Islet of Langerhans (tissue), 1 donor: ENCODE measurements around the gene STT3B.
"Not testable (repeated sequence)": the region's sequence is repeated elsewhere in the genome, so short reads cannot be mapped to it uniquely, and the experiment has no call there.

Experiments
- FAIRE-seq: peaks from one replicate; lab custom pipeline; 2011; peaks lifted over from hg19 to GRCh38; lab: Jason Lieb, UNC

STT3B gene

DNA sequence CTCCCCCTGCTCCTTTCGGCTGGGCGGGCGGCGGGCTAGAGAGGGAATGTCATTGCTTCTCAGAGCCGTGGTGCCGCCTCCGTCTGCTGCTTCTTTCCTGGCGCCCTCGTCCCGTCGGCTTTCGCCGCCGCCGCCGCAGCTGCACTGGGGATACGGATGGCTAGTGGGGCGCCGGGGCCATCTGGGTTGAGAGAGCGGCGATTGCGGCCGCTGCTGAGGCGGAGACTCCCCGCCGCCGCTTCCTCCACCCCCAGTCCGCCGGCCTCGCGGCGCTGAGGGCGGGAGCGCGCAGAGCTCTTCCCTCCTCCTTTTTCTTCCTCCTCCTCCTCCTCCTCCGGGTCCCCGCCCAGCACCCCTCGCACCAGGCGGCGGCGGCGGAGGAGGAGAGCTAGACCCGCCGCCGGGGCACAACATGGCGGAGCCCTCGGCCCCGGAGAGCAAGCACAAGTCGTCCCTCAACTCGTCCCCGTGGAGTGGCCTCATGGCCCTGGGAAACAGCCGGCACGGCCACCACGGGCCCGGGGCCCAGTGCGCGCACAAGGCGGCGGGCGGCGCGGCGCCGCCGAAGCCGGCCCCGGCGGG, at the start of gene STT3B:
Gene STT3B (plus strand): TSS at position 339 of the 582 bp plus-strand sequence. CDS start 74 bp downstream, at position 413.
- FAIRE-seq = no peak

DNA sequence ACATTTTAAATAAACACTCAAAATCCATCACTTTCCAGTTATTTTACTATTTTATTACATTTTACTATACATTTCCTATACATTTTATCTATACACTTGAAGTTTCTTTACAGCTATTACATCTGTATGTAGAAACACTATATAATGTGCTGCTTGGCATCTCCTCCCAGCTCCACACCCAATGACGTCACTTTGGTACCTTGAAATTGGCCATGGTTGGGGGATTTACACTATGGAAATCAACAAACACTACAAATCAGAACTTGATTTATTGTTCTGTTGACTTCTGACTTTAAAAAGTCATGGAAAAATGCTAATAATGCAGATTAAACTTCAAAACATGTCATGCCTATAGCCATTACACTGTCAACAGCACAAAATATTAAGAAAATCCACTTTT, 48.9 kb upstream of the STT3B start:
- FAIRE-seq = no peak

DNA sequence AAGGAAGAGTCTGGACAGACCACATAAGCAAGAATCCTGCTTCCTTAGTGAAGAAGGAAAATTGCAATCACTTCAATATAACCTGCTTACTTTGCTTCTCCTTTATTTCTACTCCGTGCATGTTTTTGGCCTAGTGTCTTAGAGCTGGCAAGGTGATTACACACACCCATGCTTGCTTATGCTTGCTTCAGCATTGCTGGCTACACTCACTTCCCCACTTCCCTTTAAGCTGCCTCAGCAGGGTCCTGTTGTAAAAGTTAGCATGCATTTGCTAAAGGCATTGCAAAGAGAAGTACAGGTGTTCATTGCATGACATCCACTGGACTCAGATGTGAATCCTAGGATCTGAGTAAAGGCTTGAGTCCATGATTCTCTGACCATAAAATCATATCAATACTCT, 47.5 kb upstream of the STT3B start:
- no peak for FAIRE-seq

DNA sequence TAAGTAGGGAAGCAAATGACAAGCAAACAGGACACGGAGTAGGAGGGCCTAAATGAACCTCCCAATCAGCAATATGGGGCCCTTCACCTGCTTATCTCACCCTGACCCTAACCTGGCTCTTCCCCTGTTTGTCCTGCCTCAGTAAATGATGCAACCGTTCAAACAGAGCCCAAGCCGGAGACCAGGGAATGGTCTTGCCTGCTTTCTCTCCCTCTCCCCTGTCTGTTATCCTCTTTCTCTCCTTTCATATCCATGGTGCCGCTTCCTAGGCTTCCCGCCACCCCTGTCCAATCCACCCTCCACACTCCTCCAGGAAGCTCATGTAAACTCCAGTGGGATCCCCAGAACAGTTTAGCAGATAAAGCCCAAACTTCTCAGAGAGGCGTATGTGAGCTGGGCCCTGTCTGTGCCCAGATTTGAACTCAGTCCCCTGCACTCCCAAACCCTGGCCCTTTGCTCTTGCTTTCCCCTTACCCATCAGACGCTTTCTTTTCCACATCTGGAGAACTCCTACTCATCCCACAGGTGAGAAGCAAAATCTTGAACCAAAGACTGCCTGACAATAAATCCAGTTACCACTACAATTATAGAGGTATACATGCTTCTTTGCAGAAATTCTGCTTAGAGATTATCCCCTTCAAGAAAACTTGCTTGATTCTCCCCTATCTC, 45.7 kb upstream of the STT3B start:
- FAIRE-seq = no peak

DNA sequence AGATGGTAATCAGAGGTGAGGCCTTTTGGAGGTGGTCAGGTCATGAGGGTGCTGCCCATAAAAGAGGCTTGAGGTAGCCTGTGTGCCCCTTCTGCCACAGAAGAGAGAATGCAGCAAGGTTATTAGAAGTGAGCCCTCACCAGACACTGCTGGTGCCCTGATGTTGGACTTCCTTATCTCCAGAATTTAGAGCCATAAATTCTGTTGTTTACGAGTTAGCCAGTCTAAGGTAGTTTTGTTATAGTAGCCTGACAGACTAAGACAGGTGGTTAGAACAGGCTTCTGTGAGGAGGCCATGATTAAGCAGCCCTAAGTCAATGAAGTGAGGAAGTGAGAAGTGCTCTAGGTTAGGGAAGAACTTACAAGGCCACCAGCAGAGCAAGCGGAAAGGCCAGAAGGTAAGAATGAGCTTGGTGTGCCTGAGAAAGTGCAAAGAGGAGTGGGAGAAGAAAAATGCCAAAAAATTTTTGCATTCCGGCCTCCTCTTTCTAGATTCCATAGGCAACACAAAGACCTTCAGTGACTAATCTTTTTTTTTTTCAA, 44.2 kb upstream of the STT3B start:
- no peak for FAIRE-seq

DNA sequence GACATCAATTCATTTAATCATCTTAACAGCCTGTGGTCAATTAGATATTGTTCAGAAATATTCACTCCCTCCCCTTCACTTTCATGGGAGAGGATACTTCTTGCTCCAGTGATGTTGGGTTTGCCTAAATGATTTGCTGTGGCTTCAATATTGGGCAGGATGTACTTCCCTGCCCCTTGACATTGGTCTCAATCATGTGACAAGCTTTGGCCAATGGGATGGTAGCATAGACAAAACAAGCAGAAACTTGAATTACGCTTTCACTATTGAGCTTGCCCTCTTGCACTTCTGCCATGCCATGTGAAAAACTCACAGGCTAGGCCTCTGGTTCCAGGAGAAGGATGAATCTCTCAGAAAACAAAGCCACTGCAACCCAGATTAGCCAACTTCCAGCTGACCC, 42.2 kb upstream of the STT3B start:
- FAIRE-seq = no peak

DNA sequence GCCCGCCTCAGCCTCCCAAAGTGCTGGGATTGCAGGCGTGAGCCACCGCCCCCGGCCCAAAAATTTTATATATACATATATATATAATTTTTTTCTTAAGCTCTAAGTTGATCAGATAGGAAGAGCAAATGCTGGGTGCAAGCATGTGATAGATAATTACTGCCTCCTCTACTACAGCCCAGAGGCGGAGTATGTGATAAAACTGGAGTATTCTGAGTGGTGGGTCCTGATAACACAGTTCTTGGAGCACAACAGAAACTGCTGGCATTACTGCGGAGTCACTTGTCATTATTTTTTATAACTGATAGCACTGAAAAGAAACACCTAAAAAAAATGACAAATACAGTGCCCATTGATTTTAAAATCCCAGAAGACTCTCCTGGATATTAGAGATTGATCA, 41.1 kb upstream of the STT3B start:
- no peak for FAIRE-seq

DNA sequence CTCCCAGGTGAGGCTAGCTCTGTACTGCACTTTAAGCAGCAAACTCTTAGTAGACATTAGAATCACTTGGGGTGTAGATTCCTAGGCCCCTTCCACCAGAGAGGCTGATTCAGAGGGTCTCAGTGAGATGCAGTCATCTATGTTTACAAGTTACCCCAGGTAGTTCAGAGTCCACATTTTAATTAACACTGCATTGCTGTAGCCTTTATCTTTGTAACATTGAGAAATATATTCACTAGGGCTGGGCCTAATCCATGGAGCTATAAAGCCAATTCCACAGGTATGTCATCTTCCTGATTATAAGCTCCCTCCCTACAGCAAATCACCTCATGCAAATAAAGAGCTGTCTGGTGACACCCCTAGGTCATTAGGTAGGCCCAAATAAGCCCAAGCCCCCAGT, 39.6 kb upstream of the STT3B start:
- FAIRE-seq = no peak

DNA sequence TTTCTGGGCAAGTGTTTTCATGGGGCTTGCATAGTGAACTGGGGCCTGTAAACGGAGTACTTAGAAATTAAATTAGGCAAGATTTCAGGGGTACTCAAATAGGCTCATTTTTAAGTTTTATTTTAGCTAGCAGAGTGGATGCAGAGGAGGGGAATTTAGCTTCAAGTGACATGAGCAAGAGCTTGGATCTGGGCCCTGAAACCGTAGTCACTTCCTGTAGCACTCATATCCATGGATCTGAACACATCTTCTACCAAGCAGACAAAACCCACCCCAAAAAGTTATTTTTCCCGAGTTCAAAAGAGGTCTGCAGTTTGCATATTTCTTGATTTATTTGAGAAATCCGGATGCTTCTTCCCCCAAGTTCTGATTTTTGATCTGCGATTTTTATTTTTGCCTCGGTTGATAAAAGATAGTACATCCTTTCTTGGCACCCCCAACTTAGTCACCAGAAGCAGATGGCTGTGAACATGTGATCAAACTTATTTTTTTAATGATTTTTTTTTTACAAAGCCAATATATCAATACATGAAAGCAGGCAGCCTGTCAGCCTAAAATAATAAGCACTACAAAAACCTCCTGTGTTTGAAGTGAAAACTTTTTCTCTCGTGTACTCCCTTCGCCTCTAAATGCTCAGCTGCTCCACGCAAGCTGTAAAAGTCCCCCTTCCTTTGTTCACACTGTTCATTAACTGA, 36.6 kb upstream of the STT3B start:
- FAIRE-seq = no peak

DNA sequence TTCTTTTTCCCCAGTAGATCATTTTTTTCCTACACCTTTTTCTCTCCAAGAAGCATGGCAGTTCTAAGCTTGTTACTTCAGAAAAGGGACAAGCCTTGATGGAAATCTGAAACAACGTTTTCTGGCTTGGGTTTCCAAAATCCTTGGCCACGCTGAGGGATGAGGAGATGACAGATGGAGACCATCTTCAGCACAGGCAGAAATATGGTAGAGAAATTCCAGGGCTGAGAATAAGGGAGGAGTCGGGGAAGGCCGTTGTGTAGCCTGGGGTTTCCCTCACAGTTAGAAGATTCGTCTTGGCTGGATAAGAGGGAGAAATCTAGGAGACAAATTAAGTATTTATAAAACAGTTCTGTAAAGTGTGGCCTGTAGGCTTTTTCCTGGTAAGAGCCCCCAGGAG, 33.9 kb upstream of the STT3B start:
- no peak for FAIRE-seq

DNA sequence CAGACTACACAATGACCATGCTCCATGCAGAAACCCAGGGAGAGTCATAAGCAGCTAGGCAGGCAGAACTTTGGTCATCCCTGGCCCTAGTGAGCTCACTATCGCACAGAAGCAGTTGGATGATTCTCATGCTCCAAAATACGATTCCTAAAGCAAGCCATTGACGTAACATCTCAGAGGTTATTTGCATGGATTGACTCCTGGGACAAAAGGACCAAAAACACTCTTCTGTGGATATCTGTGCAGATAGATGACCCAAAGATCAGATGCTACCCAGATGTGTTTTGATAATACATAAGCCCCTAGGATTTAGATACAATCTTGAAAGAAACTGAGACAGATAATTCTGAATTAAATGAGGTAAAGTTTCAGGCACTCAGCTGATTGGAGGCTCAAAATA, 33.4 kb upstream of the STT3B start:
- FAIRE-seq = no peak

DNA sequence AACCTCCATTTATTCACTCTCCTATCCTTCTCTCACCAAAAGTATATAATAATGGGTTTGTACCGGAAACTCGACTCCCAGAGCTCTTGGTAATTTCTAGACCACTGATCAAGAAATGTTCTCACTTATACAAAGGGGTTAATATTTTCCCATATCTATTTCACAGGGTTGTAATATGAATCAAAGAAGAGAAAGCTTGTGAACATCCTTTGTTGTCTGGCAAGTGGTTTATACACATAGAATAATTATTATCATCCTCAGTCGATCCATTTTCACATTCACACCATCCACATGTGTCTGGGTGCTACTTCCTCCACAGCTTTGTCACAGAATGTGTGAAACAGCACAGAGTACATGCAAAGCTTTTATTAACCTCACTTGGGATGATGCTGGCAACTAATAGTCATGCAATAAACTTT, 29.9 kb upstream of the STT3B start:
- FAIRE-seq = no peak

DNA sequence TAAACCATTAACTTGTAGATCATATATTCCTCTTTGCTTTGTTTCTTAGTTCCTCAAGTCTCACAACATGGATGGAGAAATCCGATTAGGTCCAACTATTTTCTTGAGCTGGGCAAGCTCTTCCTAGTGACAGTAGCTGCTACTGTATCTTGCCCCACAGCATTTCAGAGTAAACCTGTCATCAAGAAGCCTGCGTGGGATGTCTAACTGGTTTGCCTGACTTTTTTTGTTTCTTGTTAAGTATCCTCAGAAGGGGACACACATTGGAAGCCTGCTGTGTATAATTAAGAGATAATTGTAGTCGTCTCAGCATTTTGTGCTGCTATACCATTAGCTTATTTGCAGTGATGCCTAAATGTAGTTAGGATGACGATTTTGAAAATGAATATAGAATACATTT, 29.3 kb upstream of the STT3B start:
- no peak for FAIRE-seq

DNA sequence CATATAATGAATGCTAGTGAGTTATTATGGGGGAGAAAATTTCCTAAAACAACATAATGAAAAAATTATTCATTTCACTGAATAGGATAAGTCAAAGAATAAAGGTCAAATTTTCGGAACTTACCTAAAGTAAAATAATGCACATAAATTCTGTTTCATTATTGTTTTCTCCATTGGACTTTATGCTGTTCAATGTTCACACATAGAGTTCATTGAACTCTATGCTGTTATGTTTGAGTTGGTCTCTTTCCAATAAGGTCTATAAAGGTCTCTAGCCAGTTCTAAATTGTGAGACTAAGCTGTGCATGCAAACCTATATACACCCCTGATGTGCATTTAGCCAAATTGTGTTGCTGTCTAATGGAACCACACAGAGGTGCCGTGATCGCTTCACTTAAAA, 28.5 kb upstream of the STT3B start:
- FAIRE-seq = no peak

DNA sequence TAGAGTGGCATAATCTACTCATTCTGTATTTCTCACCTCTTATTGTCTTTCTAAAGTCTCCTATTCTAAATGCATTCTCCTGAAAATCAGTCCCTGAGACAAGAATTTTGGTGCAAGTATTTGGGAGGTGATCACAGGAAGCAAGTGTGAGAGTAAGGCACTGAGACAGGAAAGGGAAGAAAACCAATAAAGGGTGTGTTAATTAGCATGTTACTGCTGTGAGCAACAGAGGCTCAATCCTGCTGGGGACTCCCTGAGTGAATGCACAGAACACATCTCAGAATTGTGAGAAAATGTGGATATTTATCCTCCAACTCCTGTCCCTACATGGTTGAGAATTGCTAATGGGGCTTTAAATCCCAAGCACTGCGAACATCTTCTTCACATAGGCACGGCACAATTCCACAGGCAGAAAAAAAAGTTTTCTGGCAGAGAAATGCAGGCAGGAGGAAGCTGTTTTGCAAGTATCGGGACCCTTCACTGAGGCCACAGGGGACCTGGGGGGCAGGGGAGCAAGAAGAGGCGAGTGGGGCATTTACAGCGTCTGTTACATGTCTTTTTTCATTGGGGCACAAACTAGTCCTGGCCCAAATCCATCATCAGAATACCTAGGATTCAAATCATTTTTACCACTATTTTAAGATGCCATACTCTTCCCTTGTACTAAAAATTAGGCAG, 27.2 kb upstream of the STT3B start:
- FAIRE-seq = no peak

DNA sequence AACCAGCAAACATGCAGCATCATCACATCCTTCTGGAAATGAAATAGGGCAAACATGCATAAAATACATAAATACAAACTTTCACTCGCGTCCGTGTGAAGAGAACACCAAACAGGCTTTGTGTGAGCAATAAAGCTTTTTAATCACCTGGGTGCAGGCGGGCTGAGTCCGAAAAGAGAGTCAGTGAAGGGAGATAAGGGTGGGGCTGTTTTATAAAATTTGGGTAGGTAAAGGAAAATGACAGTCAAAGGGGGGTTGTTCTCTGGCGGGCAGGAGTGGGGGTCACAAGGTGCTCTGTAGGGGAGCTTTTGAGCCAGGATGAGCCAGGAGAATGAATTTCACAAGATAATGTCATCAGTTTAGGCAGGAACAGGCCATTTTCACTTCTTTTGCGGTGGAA, 26.2 kb upstream of the STT3B start:
- not testable (repeated sequence) for FAIRE-seq

DNA sequence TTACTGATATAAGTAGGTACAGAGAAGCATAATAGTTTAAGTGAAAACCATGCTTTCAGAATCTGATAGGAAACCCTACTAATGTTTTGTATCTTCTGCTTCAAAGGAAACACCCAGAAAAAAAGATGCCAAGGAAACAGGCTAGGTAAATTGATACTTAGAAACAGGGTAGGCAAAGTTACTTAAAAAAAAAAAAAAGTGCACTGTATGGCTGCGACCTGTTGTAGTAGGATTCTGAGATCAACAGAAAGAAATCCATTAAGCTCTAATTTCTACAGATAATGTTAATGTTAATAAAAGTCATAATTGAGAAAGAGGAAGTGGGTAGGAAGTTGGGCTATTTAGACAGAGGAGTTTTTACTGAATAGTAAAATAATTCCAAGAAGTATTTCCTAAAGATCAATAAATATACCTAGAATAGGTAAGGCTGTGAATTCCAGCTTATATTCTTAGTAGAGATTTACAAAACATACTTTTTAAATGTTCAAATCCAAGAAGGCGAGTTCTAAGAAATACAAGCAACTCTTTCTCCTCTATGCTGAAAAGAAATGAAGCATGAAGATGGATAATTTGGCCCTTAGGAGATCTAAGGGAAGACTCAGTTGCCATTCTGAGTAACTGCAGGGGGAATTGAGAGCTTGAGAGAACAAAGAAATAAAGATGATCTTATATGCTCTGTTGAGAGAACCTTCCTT, 24.1 kb upstream of the STT3B start:
- no peak for FAIRE-seq

DNA sequence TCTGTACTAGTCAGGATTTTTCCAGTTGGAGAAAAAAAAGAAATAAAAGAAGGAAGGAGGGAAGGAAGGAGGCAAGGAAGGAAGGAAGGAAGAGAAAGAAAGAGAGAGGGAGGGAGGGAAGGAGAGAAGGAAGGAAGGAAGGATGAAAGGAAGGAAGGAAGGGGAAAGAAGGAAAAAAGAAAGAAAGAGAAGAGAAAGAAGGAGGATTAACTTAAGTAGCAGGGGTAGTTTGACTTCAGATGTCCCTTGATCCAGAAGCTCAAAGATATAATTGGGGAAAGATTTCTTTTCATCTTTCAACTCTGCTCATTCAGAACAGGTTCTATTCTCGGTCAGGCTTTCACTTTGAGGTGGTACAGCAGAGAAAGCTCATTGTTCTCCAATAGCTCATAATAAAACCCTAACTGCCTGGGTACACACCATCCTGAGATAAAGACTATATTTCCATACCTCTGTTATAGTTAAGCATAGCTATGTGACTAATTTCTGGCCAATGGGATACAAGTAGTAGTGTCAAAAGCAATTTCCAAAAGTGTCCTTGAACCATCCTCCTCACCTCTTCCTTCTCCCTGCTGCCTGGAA, 23.5 kb upstream of the STT3B start:
- no peak for FAIRE-seq

DNA sequence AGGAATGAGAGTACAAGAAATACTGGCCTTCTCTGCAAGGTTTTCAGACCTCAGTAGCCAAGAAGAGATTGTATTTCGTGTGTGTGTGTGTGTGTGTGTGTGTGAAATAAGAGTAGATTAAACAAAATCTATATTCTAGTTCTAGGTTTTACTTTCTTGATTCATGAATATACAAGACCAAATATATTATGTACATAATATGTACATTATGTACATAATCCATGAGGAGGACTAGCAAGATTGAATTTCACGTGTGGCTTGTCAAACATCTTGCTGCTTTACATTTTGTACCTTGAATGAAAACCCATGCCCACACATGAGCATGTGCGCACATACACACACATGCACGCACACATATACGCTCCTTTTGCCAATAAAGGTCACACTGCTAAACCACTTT, 18.2 kb upstream of the STT3B start:
- FAIRE-seq = no peak

DNA sequence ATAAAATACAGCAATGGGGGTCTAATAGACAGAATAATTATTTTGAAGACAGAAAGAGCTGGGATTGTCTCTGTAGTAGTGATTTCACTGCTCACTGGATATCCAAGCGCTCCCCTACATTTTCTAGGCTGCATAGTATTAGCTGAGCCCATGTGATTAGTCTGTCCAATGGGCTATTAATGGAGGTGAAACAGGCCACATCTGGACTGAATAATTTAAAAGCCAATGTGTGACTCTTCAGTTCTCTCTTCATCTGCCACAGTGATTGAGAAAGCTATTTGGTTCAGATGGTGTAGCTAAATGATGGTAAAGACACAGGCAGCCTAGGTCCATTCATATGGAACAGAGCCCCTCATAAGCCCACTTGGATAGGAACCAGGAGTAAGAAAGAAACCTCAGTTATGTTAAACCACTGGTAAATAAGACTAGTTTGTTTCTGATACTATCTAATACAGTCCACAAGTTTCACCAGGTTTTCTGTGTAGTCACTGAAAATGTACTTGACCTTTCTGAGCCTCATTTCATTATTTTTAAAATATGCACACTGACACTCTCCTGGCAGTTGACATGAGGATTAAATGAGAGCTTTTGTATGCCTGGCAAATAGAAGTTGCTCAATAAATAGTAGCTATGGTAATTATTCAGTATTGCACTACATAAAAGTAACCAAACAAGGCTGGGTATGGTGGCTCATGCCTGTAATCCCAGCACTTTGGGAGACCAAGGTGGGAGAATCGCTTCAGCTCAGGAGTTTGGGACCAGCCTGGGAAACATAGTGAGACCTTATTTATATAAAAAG, 17.0 kb upstream of the STT3B start:
- FAIRE-seq = no peak

DNA sequence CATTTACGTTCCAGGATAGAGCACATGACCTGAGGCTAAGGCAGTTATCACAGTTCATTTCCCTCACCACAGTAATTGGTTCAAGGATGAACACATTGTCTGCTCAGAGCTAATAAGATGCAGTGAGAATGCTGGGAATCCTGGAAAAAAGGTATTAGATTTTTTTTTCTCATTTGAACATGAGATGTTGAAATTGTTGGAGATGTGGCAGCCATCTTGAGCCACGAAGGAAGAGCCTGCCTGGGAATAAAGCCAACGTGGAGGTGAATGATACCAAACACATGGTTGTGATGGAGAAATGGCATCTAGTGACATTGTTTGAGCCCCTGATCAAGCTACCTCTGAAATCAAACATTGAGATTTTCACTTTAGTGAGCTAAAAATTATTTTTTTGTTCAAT, 16.0 kb upstream of the STT3B start:
- FAIRE-seq = no peak
